Body of pancreas (tissue), 4 donors: ENCODE results near the gene SLC13A4.

Source experiments
- POLR2A ChIP-seq, 3 donors: fragments of 450-650 bp; IDR thresholded peaks; one replicate each; pipeline ENCODE4 v1.6.1; 2016; ENCODE audit warnings: antibody characterized with exemption in 3 of 3, mild to moderate bottlenecking in 2 of 3
- TF ChIP-seq, protein P1 (sequence below), 7 experiments: fragments of 450-650 bp in 4 of 7; fragments of 200-600 bp in 3 of 7; sonication (generic) in 3 of 7; IDR thresholded peaks; one replicate each; pipeline ENCODE4 v1.5.1; 2016 to 2019; ENCODE audit warnings: antibody characterized with exemption in 7 of 7

DNA sequence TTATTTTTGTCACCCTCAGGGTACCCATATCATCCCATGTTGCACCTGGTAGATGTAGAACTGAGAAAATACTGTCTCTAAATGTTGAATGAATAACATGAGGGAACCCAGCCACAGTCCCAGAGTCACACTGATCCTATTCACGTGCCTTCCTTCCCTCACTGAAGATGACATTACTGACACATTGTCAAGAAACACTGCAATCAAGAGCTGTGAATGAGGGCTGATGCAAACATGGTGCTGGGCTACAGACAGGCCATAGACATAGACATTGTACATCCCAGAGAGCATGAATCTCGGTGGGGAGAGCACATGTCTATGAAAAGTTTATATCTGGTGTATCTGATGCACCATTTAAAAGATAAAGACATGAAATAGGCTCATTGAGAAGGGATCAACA is 9.8 kb downstream of the SLC13A4 start:
- TF ChIP-seq, protein P1, sequence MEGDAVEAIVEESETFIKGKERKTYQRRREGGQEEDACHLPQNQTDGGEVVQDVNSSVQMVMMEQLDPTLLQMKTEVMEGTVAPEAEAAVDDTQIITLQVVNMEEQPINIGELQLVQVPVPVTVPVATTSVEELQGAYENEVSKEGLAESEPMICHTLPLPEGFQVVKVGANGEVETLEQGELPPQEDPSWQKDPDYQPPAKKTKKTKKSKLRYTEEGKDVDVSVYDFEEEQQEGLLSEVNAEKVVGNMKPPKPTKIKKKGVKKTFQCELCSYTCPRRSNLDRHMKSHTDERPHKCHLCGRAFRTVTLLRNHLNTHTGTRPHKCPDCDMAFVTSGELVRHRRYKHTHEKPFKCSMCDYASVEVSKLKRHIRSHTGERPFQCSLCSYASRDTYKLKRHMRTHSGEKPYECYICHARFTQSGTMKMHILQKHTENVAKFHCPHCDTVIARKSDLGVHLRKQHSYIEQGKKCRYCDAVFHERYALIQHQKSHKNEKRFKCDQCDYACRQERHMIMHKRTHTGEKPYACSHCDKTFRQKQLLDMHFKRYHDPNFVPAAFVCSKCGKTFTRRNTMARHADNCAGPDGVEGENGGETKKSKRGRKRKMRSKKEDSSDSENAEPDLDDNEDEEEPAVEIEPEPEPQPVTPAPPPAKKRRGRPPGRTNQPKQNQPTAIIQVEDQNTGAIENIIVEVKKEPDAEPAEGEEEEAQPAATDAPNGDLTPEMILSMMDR (IDR thresholded peaks at IDR 0.05) = no peak
- TF ChIP-seq POLR2A (IDR thresholded peaks at IDR 0.05) = no peak
